Effector CD4-positive, alpha-beta T cell (primary cell): ENCODE data around the gene COL25A1.
"Not testable (repeated sequence)": the region's sequence is repeated elsewhere in the genome, so short reads cannot be mapped to it uniquely, and the experiment has no call there.

ENCODE experiments used
- DNase-seq: peaks from one replicate; pipeline ENCODE4 v3.0.0-alpha.2; 2020

COL25A1 gene

GRCh38 chr4:109043286-109043685 lies 259.2 kb downstream of the COL25A1 start:
- DNase-seq, result no peak

GRCh38 chr4:109041463-109042360 lies 260.7 kb downstream of the COL25A1 start:
- no peak for DNase-seq

GRCh38 chr4:109040441-109040840 lies 262.0 kb downstream of the COL25A1 start:
- no peak for DNase-seq

- DNase-seq, result no peak
Measured at GRCh38 chr4:109037026-109037425, 265.4 kb downstream of the COL25A1 start.

GRCh38 chr4:109033993-109034392 lies 268.5 kb downstream of the COL25A1 start:
- no peak for DNase-seq

GRCh38 chr4:109032671-109033070 lies 269.8 kb downstream of the COL25A1 start:
- DNase-seq, result no peak

- no peak for DNase-seq
Measured at GRCh38 chr4:109029987-109030386, 272.5 kb downstream of the COL25A1 start.

GRCh38 chr4:109027016-109027500 lies 275.4 kb downstream of the COL25A1 start:
- DNase-seq, result no peak

GRCh38 chr4:109026588-109026987 lies 275.9 kb downstream of the COL25A1 start:
- DNase-seq, result no peak

GRCh38 chr4:109025471-109026076 lies 276.9 kb downstream of the COL25A1 start:
- DNase-seq, result no peak

- no peak for DNase-seq
Measured at GRCh38 chr4:109022961-109023360, 279.5 kb downstream of the COL25A1 start.

GRCh38 chr4:109021630-109022029 lies 280.8 kb downstream of the COL25A1 start:
- not testable (repeated sequence) for DNase-seq

- no peak for DNase-seq
Measured at GRCh38 chr4:109020861-109021260, 281.6 kb downstream of the COL25A1 start.

GRCh38 chr4:109016200-109016599 lies 286.3 kb downstream of the COL25A1 start:
- DNase-seq, result no peak

GRCh38 chr4:109015413-109015810 lies 287.0 kb downstream of the COL25A1 start:
- no peak for DNase-seq

GRCh38 chr4:109014593-109015412 lies 287.7 kb downstream of the COL25A1 start:
- DNase-seq, result no peak

- DNase-seq, result no peak
Measured at GRCh38 chr4:109012286-109012880, 290.1 kb downstream of the COL25A1 start.

GRCh38 chr4:109011241-109012026 lies 291.0 kb downstream of the COL25A1 start:
- no peak for DNase-seq

GRCh38 chr4:109010521-109010920 lies 291.9 kb downstream of the COL25A1 start:
- no peak for DNase-seq

GRCh38 chr4:109009909-109010308 lies 292.5 kb downstream of the COL25A1 start:
- no peak for DNase-seq

GRCh38 chr4:109007976-109008375 lies 294.5 kb downstream of the COL25A1 start:
- no peak for DNase-seq

- DNase-seq, result no peak
Measured at GRCh38 chr4:109005523-109005922, 296.9 kb downstream of the COL25A1 start.
